GM12872 (cell line): ENCODE results near the gene UBXN1.

Experiments
- CTCF ChIP-seq: IDR thresholded peaks from 3 replicates; pipeline ENCODE4 v1.5.1; 2011; ENCODE audit warnings: low read depth, mild to moderate bottlenecking, low read length, moderate library complexity; ENCODE audit not compliant: insufficient read depth

Gene UBXN1

GRCh38 chr11:62725646-62726045 is 46.8 kb upstream of the UBXN1 start:
- no peak for TF ChIP-seq CTCF

- no peak for TF ChIP-seq CTCF
Measured at GRCh38 chr11:62724171-62724570, 45.3 kb upstream of the UBXN1 start.

GRCh38 chr11:62721994-62722393 is 43.1 kb upstream of the UBXN1 start:
- TF ChIP-seq CTCF, result no peak

GRCh38 chr11:62719302-62719978 is 40.6 kb upstream of the UBXN1 start:
- no peak for TF ChIP-seq CTCF

GRCh38 chr11:62716816-62717215 is 37.9 kb upstream of the UBXN1 start:
- no peak for TF ChIP-seq CTCF

GRCh38 chr11:62716206-62716605 is 37.3 kb upstream of the UBXN1 start:
- TF ChIP-seq CTCF, result no peak

- TF ChIP-seq CTCF, result no peak
Measured at GRCh38 chr11:62715150-62716130, 36.6 kb upstream of the UBXN1 start.
